Middle frontal gyrus (tissue), 1 donor: ENCODE data around the gene KLF11.
"Not testable (repeated sequence)": the region's sequence is repeated elsewhere in the genome, so short reads cannot be mapped to it uniquely, and the experiment has no call there.

Experiments
- DNase-seq: peaks from one replicate; pipeline ENCODE4 v3.0.0-alpha.2; 2015; ENCODE audit warnings: low spot score; ENCODE audit errors: extremely low spot score

Gene KLF11

GRCh38 chr2:10083692-10084211 is 40.4 kb downstream of the KLF11 start:
- no peak for DNase-seq

GRCh38 chr2:10084223-10084865 is 41.0 kb downstream of the KLF11 start:
- DNase-seq: no peak

GRCh38 chr2:10085043-10085667 is 41.8 kb downstream of the KLF11 start:
- no peak for DNase-seq

GRCh38 chr2:10085668-10086059 is 42.3 kb downstream of the KLF11 start:
- DNase-seq: no peak

- no peak for DNase-seq
Observed at GRCh38 chr2:10086950-10087349, 43.6 kb downstream of the KLF11 start.

- no peak for DNase-seq
Observed at GRCh38 chr2:10087360-10087759, 44.0 kb downstream of the KLF11 start.

- no peak for DNase-seq
Observed at GRCh38 chr2:10089565-10090190, 46.3 kb downstream of the KLF11 start.

GRCh38 chr2:10091182-10091888 is 48.0 kb downstream of the KLF11 start:
- DNase-seq: no peak

- not testable (repeated sequence) for DNase-seq
Observed at GRCh38 chr2:10091889-10092244, 48.5 kb downstream of the KLF11 start.

- DNase-seq: no peak
Observed at GRCh38 chr2:10094271-10094814, 51.0 kb downstream of the KLF11 start.

- no peak for DNase-seq
Observed at GRCh38 chr2:10095175-10095574, 51.8 kb downstream of the KLF11 start.

GRCh38 chr2:10096641-10097040 is 53.3 kb downstream of the KLF11 start:
- no peak for DNase-seq

GRCh38 chr2:10097352-10098148 is 54.2 kb downstream of the KLF11 start:
- DNase-seq: no peak

- DNase-seq: no peak
Observed at GRCh38 chr2:10101491-10101890, 58.1 kb downstream of the KLF11 start.

- no peak for DNase-seq
Observed at GRCh38 chr2:10103179-10103578, 59.8 kb downstream of the KLF11 start.
